ENCODE measurements around the gene NDUFAB1. TPM values are rescaled to one million over a fixed set of nuclear protein-coding genes. Genes with fewer than 3 reads are reported as not detected.

NDUFAB1 gene
- polyA plus RNA-seq, 1 of the 3 experiments (the other 2 are of a cell fraction) = 187 TPM

DNA sequence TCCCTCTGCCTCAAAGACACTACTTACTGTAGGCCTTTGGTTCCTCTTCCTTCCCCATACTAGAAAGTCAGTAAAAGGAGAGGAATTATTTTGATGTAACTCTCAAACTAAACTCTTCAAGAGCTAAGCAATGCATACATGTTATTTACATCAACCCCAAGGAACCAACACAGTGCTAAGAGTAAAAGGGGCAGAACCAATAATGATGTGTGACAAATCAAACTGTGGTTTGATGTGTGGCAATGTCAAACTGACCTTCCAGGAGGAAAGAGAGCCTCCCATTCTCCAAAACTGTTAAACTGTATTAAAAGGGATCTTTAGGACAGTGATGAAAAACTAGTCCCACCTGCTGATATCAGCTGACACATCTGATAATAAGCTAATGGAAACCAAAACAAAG, 15.7 kb downstream of the NDUFAB1 start:
- H3K27me3 ChIP-seq (ENCODE audit: insufficient read depth) = no peaks in the 10 kb centered on the region
- no peaks in the 10 kb centered on the region for H3K9me2 ChIP-seq
- no peak overlapping the region for H3K9ac ChIP-seq
- no peak overlapping the region for H3K4me2 ChIP-seq
- peaks cover 32 to 36% of the 10 kb centered on the region in 2 experiments for H3K36me3 ChIP-seq (replicated peaks in 1 of 2; ENCODE audit: control insufficient read depth in 1 of 2, insufficient read depth in 2 of 2, low read length in 1 of 2)
- CTCF ChIA-PET = interaction anchor here (1.0 to 2.5 kb wide), 2 partner anchors 13 to 16 kb away, joined by 4 to 8 read pairs; partner anchors contain the start of gene NDUFAB1
- no peak for DNase-seq
- no peak overlapping the region for H3K4me3 ChIP-seq (ENCODE audit: low read depth in 2 of 2, low read length in 1 of 2)
- no peaks in the 10 kb centered on the region for H3K79me2 ChIP-seq (ENCODE audit: insufficient read depth)
- TF ChIP-seq TCF12 (IDR thresholded peaks at IDR 0.05) (no peak), FOXM1 (IDR thresholded peaks at IDR 0.05; ENCODE audit: low read depth) (no peak), ZBTB33 (IDR thresholded peaks at IDR 0.05; ENCODE audit: borderline replicate concordance, low read depth) (no peak), REST (IDR thresholded peaks at IDR 0.05; ENCODE audit: low read depth, low read length) (no peak), SIN3A (IDR thresholded peaks at IDR 0.05; ENCODE audit: borderline replicate concordance, low read depth, low read length) (no peak), TAF1 (IDR thresholded peaks at IDR 0.05; ENCODE audit: borderline replicate concordance, low read depth, low read length) (no peak)
- H3K9me3 ChIP-seq = no peaks in the 10 kb centered on the region
- no peaks in the 10 kb centered on the region for H3K4me1 ChIP-seq (ENCODE audit: control insufficient read depth in 1 of 2, insufficient read depth in 2 of 2, low read depth in 1 of 2, low read length in 1 of 2)
- peaks cover 24% of the 10 kb centered on the region for H3F3A ChIP-seq (replicated peaks; ENCODE audit: insufficient read depth)
- no peak overlapping the region for H3K27ac ChIP-seq (ENCODE audit: low read depth in 2 of 2, low read length in 1 of 2)
- POLR2A ChIA-PET = interaction anchor here (1.0 kb wide), 1 partner anchor 9 kb away, joined by 3 read pairs; no protein-coding TSS in a partner anchor
- H4K20me1 ChIP-seq (ENCODE audit: insufficient read depth) = no peaks in the 10 kb centered on the region
- no peak overlapping the region for H2AFZ ChIP-seq (ENCODE audit: low read depth)

DNA sequence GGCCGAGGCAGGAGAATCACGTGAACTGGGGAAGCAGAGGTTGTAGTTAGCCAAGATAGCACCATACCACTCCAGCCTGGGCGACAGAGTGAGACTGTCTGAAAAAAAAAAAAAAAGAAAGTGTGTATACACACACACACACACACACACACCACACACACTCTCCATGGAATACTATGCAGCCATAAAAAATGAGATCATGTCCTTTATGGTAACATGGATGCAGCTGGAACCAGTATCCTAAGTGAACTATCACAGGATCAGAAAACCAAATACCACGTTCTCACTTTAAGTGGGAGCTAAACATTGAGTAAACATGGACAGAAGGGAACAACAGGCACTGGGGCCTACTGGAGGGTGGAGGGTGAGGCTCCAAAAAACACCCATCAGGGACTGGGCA, 16.7 kb downstream of the NDUFAB1 start:
- TF ChIP-seq GABPA (IDR thresholded peaks at IDR 0.05; ENCODE audit: low read depth) (no peak), NFIC (IDR thresholded peaks at IDR 0.05; ENCODE audit: borderline replicate concordance) (no peak), FOXM1 (IDR thresholded peaks at IDR 0.05; ENCODE audit: low read depth) (no peak), POLR2AphosphoS5 (IDR thresholded peaks at IDR 0.05; ENCODE audit: low read depth, low read length) (no peak), ELF1 (IDR thresholded peaks at IDR 0.05) (no peak), NRF1 (IDR thresholded peaks at IDR 0.05; ENCODE audit: low read depth, low read length) (no peak)
- TF ChIP-seq, protein P1, sequence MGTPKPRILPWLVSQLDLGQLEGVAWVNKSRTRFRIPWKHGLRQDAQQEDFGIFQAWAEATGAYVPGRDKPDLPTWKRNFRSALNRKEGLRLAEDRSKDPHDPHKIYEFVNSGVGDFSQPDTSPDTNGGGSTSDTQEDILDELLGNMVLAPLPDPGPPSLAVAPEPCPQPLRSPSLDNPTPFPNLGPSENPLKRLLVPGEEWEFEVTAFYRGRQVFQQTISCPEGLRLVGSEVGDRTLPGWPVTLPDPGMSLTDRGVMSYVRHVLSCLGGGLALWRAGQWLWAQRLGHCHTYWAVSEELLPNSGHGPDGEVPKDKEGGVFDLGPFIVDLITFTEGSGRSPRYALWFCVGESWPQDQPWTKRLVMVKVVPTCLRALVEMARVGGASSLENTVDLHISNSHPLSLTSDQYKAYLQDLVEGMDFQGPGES (IDR thresholded peaks at IDR 0.05; ENCODE audit: low read depth, low read length) = no peak
- Histone ChIP-seq H3K4me3 (ENCODE audit: low read depth in 2 of 2, low read length in 1 of 2) (no peak overlapping the region), H3K4me1 (ENCODE audit: control insufficient read depth in 1 of 2, insufficient read depth in 2 of 2, low read depth in 1 of 2, low read length in 1 of 2) (no peaks in the 10 kb centered on the region), H3F3A (replicated peaks; ENCODE audit: insufficient read depth) (peaks cover 24% of the 10 kb centered on the region), H3K9me2 (no peaks in the 10 kb centered on the region), H3K36me3 (replicated peaks in 1 of 2; ENCODE audit: control insufficient read depth in 1 of 2, insufficient read depth in 2 of 2, low read length in 1 of 2) (peaks cover 23 to 29% of the 10 kb centered on the region in 2 experiments), H3K9me3 (no peaks in the 10 kb centered on the region), H4K20me1 (ENCODE audit: insufficient read depth) (no peaks in the 10 kb centered on the region), H3K27ac (ENCODE audit: low read depth in 2 of 2, low read length in 1 of 2) (no peak overlapping the region), H3K4me2 (no peak overlapping the region), H3K79me2 (ENCODE audit: insufficient read depth) (no peaks in the 10 kb centered on the region), H3K9ac (no peak overlapping the region), H2AFZ (ENCODE audit: low read depth) (no peak overlapping the region), H3K27me3 (ENCODE audit: insufficient read depth) (no peaks in the 10 kb centered on the region)
- WGBS (ENCODE audit: low lambda C conversion rate) = 90% methylated on average over 4 of the region's 4 CpGs
- CTCF ChIA-PET = interaction anchor here (2.5 kb wide), 1 partner anchor 17 kb away, joined by 8 read pairs; the partner anchor contains the start of gene NDUFAB1
- POLR2A ChIA-PET = interaction anchor here (1.0 kb wide), 1 partner anchor 8 kb away, joined by 3 read pairs; no protein-coding TSS in a partner anchor
- no peak for DNase-seq
